GM12878 (cell line): ENCODE measurements around the gene NPAS4. TPM values are rescaled to one million over a fixed set of nuclear protein-coding genes. Genes with fewer than 3 reads are reported as not detected.

ENCODE experiments used
- ATAC-seq: fragments of 200-7000 bp; cut with Tn5 transposase; 3 replicates; pipeline ENCODE4 v1.9.1; 2020; ENCODE audit warnings: mild to moderate bottlenecking, moderate library complexity
- BruUV-seq: library from RNA; stranded (reverse); fragments of 400-500 nt; replicated peaks from 2 replicates; lab custom pipeline; 2021; lab: Mats Ljungman, UMichigan
- CTCF ChIA-PET: fragments of 300-600 bp; sonication (Branson Sonifier 250); formaldehyde crosslinking; extraction: SDS; loops from one replicate; lab custom pipeline; 2021; ENCODE audit warnings: inconsistent platforms; lab: Yijun Ruan, JAX
- POLR2A ChIA-PET: fragments of 350-600 bp; formaldehyde crosslinking; extraction: SDS; loops from one replicate; lab custom pipeline; 2021; ENCODE audit warnings: inconsistent platforms; lab: Charles Lee
- RAD21 ChIA-PET: fragments of 300-600 bp; sonication (Branson Sonifier 250); formaldehyde crosslinking; loops from one replicate; lab custom pipeline; 2023; ENCODE audit warnings: antibody characterized with exemption; ENCODE audit not compliant: unreplicated experiment; lab: Charles Lee
- SMC1A ChIA-PET: fragments of 300-600 bp; sonication (Branson Sonifier 250); formaldehyde crosslinking; loops from one replicate; lab custom pipeline; 2023; ENCODE audit not compliant: unreplicated experiment, uncharacterized antibody; lab: Charles Lee
- DNase-seq: peaks from one replicate; pipeline ENCODE4 v3.0.0-alpha.2; 2011; ENCODE audit warnings: low read depth, low spot score
- FAIRE-seq: peaks from 3 replicates; lab custom pipeline; 2011; peaks lifted over from hg19 to GRCh38; lab: Jason Lieb, UNC
- H2AFZ ChIP-seq: 2 replicates; pipeline ENCODE4 v1.6.0; 2011; ENCODE audit warnings: low read depth, low read length, control low read depth; ENCODE audit not compliant: control insufficient read depth
- H3K27ac ChIP-seq: 2 replicates; pipeline ENCODE4 v1.5.1; 2011; ENCODE audit warnings: control low read depth; ENCODE audit not compliant: control insufficient read depth, insufficient read depth
- H3K27me3 ChIP-seq, 2 experiments: replicated peaks in 1 of 2; 2 replicates each; pipeline versions ENCODE4 v1.6.0 to v1.6.1; 2011; ENCODE audit warnings: low read length in 1 of 2; ENCODE audit not compliant: control insufficient read depth in 2 of 2, insufficient read depth in 2 of 2
- H3K36me3 ChIP-seq, 2 experiments: 2 replicates each; pipeline ENCODE4 v1.5.1; 2011; ENCODE audit warnings: low read length in 1 of 2; ENCODE audit not compliant: control insufficient read depth in 2 of 2, insufficient read depth in 2 of 2
- H3K4me1 ChIP-seq: 2 replicates; pipeline ENCODE4 v1.6.1; 2011; ENCODE audit warnings: mild to moderate bottlenecking, low read length, moderate library complexity, mixed read lengths; ENCODE audit not compliant: control insufficient read depth, insufficient read depth
- H3K4me2 ChIP-seq: 2 replicates; pipeline ENCODE4 v1.6.0; 2011; ENCODE audit warnings: control low read depth; ENCODE audit not compliant: control insufficient read depth, insufficient read depth
- H3K4me3 ChIP-seq: fragments of 200-600 bp; sonication (generic); 2 replicates; pipeline ENCODE4 v1.5.1; 2016
- H3K79me2 ChIP-seq: 2 replicates; pipeline ENCODE4 v1.6.0; 2011; ENCODE audit warnings: low read length; ENCODE audit not compliant: control insufficient read depth, insufficient read depth
- H3K9ac ChIP-seq: 2 replicates; pipeline ENCODE4 v1.8.0; 2011; ENCODE audit warnings: low read length, control low read depth, mixed read lengths; ENCODE audit not compliant: control insufficient read depth, insufficient read depth
- H3K9me3 ChIP-seq: replicated peaks from 3 replicates; pipeline ENCODE4 v1.5.1; 2011; ENCODE audit warnings: mild to moderate bottlenecking, low read length; ENCODE audit not compliant: control insufficient read depth, insufficient read depth
- H4K20me1 ChIP-seq: 2 replicates; pipeline ENCODE4 v1.6.0; 2011; ENCODE audit not compliant: control insufficient read depth, insufficient read depth
- HCFC1 ChIP-seq: fragments of 150-350 bp; IDR thresholded peaks from 2 replicates; pipeline ENCODE4 v1.6.1; 2014; ENCODE audit warnings: low read length
- NBN ChIP-seq: fragments of 450-650 bp; IDR thresholded peaks from 2 replicates; pipeline ENCODE4 v1.6.1; 2016
- RAD21 ChIP-seq: IDR thresholded peaks from 2 replicates; pipeline ENCODE4 v1.6.1; 2011; ENCODE audit warnings: mild to moderate bottlenecking, low read depth, low read length, moderate library complexity; ENCODE audit not compliant: insufficient read depth
- SIN3A ChIP-seq: IDR thresholded peaks from 2 replicates; pipeline ENCODE4 v1.6.1; 2012; ENCODE audit warnings: low read depth, low read length, improper control_type of control experiment
- SUPT20H ChIP-seq: IDR thresholded peaks from 2 replicates; pipeline ENCODE4 v1.6.1; 2011; ENCODE audit warnings: low read depth, mild to moderate bottlenecking, low read length, moderate library complexity, borderline replicate concordance; ENCODE audit not compliant: control insufficient read depth
- ZNF384 ChIP-seq: IDR thresholded peaks from 2 replicates; pipeline ENCODE4 v1.6.1; 2012; ENCODE audit warnings: low read depth, mild to moderate bottlenecking, low read length, improper control_type of control experiment, borderline replicate concordance
- ZNF592 ChIP-seq: fragments of 450-650 bp; IDR thresholded peaks from 2 replicates; pipeline ENCODE4 v1.6.1; 2017; ENCODE audit warnings: mild to moderate bottlenecking, moderate library complexity
- ZSCAN29 ChIP-seq: fragments of 450-650 bp; IDR thresholded peaks from 2 replicates; pipeline ENCODE4 v1.6.1; 2017; ENCODE audit warnings: mild to moderate bottlenecking, moderate library complexity
- WGBS: methylation state at CpG from one replicate; pipeline ENCODE4 v1.1.6; 2016; ENCODE audit warnings: low lambda C conversion rate; ENCODE audit not compliant: insufficient replicate concordance, insufficient coverage; ENCODE audit errors: missing lambda C conversion rate; 5-methylcytosine and 5-hydroxymethylcytosine counted together
- in situ Hi-C: fragments of 300-500 bp; cut with MboI; formaldehyde crosslinking; loops from 9 replicates; pipeline ENCODE4 v1.14.3; 2018; ENCODE audit warnings: mixed read lengths
- intact Hi-C: fragments of 100-400 bp; cut with micrococcal nuclease; formaldehyde crosslinking; loops from one replicate; pipeline ENCODE4 v1.14.2; 2022; ENCODE audit not compliant: unreplicated experiment
- polyA plus RNA-seq, 11 experiments: library from polyadenylated mRNA; depleted of rRNA in 4 of 11; unstranded in 6 of 11; stranded (reverse) in 5 of 11; fragments of >200 nt; fragmentation: Nextera tagmentation in 4 of 11; fragmentation: Illumina TruSeq in 1 of 11; extraction: Ambion mirVana in 4 of 11; extraction: Trizol in 1 of 11; gene quantifications; 1 replicate in 1 of 11; 2 replicates in 10 of 11; pipeline versions ENCODE4 v1.2.1 to v1.2.3, GENCODE V29; 2011 to 2016; ENCODE audit warnings: inconsistent platforms in 2 of 11, missing spikeins in 2 of 11, low read depth in 1 of 11
- total RNA-seq, 4 experiments: library from RNA; depleted of rRNA in 3 of 4; stranded (reverse); fragments of >200 nt in 3 of 4; fragmentation: Illumina TruSeq in 1 of 4; extraction: Trizol in 1 of 4; gene quantifications; 2 replicates each; pipeline versions ENCODE4 v1.2.1 to v1.2.3, GENCODE V29; 2013 to 2021
- TF ChIP-seq, protein P1 (sequence below), 3 experiments: IDR thresholded peaks in 2 of 3; conservative IDR thresholded peaks in 1 of 3; 2 replicates each; pipeline ENCODE4 v1.5.1; 2011; ENCODE audit warnings: low read depth in 3 of 3, low read length in 3 of 3, mild to moderate bottlenecking in 3 of 3, control low read depth in 2 of 3, moderate library complexity in 2 of 3, inconsistent platforms in 1 of 3, mixed read lengths in 1 of 3; ENCODE audit not compliant: control insufficient read depth in 2 of 3, insufficient read depth in 1 of 3; ENCODE audit errors: extremely low read depth in 1 of 3
- TF ChIP-seq, protein P2 (sequence below): fragments of 450-650 bp; IDR thresholded peaks from 2 replicates; pipeline ENCODE4 v1.6.1; 2017; ENCODE audit warnings: mild to moderate bottlenecking, moderate library complexity

The NPAS4 gene
- total and polyA plus RNA-seq, 10 of the 15 experiments (the other 5 are each of a cell fraction or from before 2014, with no cell fraction given), result 0.03 to 0.18 (median 0.06) TPM; not detected in 7

- H3K9ac ChIP-seq, result no peak overlapping the region
- FAIRE-seq, result no peak
- H3K4me2 ChIP-seq, result no peak overlapping the region
- ATAC-seq, result no peak
- no peak overlapping the region for H2AFZ ChIP-seq
- ChIA-PET CTCF (interaction anchor here (1.1 to 1.2 kb wide), 2 partner anchors 9 to 31 kb away, joined by 3 read pairs; partner anchors contain the start of gene MRPL11), RAD21 (interaction anchor here (1.6 kb wide), 1 partner anchor 31 kb away, joined by 4 read pairs; the partner anchor contains the start of gene MRPL11), SMC1A (interaction anchor here (0.6 to 0.7 kb wide), 2 partner anchors 9 to 84 kb away, joined by 3 read pairs; no protein-coding TSS in a partner anchor), POLR2A (no interaction called here)
- H3K27me3 ChIP-seq, result no peaks in the 10 kb centered on the region
- H3K27ac ChIP-seq, result no peak overlapping the region
- intact Hi-C loops, result no loop called here
- peaks cover 11% of the 10 kb centered on the region for H3K4me1 ChIP-seq
- 75% methylated on average over 3 of the region's 3 CpGs for WGBS
- no peaks in the 10 kb centered on the region for H3K79me2 ChIP-seq
- BruUV-seq, result no TSS peak
- H3K36me3 ChIP-seq, result no peaks in the 10 kb centered on the region
- H4K20me1 ChIP-seq, result no peaks in the 10 kb centered on the region
- in situ Hi-C loops, result no loop called here
- DNase-seq, result no peak
- H3K4me3 ChIP-seq, result no peak overlapping the region
- H3K9me3 ChIP-seq, result no peaks in the 10 kb centered on the region
- no peak for TF ChIP-seq ZSCAN29
- no peak for TF ChIP-seq ZNF592
- TF ChIP-seq SUPT20H, result no peak
- no peak for TF ChIP-seq RAD21
- TF ChIP-seq, protein P1, sequence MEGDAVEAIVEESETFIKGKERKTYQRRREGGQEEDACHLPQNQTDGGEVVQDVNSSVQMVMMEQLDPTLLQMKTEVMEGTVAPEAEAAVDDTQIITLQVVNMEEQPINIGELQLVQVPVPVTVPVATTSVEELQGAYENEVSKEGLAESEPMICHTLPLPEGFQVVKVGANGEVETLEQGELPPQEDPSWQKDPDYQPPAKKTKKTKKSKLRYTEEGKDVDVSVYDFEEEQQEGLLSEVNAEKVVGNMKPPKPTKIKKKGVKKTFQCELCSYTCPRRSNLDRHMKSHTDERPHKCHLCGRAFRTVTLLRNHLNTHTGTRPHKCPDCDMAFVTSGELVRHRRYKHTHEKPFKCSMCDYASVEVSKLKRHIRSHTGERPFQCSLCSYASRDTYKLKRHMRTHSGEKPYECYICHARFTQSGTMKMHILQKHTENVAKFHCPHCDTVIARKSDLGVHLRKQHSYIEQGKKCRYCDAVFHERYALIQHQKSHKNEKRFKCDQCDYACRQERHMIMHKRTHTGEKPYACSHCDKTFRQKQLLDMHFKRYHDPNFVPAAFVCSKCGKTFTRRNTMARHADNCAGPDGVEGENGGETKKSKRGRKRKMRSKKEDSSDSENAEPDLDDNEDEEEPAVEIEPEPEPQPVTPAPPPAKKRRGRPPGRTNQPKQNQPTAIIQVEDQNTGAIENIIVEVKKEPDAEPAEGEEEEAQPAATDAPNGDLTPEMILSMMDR (IDR thresholded peaks at IDR 0.05 in 2 of 3, conservative IDR thresholded peaks at IDR 0.05 in 1 of 3; ENCODE audit: control insufficient read depth in 2 of 3, extremely low read depth in 1 of 3, insufficient read depth in 1 of 3, low read depth in 3 of 3, low read length in 3 of 3), result no peak
- no peak for TF ChIP-seq HCFC1
- no peak for TF ChIP-seq SIN3A
- TF ChIP-seq NBN, result no peak
- TF ChIP-seq ZNF384, result no peak
- TF ChIP-seq, protein P2, sequence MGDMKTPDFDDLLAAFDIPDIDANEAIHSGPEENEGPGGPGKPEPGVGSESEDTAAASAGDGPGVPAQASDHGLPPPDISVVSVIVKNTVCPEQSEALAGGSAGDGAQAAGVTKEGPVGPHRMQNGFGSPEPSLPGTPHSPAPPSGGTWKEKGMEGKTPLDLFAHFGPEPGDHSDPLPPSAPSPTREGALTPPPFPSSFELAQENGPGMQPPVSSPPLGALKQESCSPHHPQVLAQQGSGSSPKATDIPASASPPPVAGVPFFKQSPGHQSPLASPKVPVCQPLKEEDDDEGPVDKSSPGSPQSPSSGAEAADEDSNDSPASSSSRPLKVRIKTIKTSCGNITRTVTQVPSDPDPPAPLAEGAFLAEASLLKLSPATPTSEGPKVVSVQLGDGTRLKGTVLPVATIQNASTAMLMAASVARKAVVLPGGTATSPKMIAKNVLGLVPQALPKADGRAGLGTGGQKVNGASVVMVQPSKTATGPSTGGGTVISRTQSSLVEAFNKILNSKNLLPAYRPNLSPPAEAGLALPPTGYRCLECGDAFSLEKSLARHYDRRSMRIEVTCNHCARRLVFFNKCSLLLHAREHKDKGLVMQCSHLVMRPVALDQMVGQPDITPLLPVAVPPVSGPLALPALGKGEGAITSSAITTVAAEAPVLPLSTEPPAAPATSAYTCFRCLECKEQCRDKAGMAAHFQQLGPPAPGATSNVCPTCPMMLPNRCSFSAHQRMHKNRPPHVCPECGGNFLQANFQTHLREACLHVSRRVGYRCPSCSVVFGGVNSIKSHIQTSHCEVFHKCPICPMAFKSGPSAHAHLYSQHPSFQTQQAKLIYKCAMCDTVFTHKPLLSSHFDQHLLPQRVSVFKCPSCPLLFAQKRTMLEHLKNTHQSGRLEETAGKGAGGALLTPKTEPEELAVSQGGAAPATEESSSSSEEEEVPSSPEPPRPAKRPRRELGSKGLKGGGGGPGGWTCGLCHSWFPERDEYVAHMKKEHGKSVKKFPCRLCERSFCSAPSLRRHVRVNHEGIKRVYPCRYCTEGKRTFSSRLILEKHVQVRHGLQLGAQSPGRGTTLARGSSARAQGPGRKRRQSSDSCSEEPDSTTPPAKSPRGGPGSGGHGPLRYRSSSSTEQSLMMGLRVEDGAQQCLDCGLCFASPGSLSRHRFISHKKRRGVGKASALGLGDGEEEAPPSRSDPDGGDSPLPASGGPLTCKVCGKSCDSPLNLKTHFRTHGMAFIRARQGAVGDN, result no peak
Observed at GRCh38 chr11:66470015-66470414, 49.2 kb downstream of the NPAS4 start.
